HepG2 (cell line): ENCODE data around the gene CACNG4. TPM values are rescaled to one million over a fixed set of nuclear protein-coding genes. Genes with fewer than 3 reads are reported as not detected.
A peak's percentile ranks its signal among the peaks of the same experiment; 100 is the strongest.

Experiments
- ATAC-seq: fragments of 200-7000 bp; cut with Tn5 transposase; 3 replicates; pipeline ENCODE4 v1.9.1; 2020; ENCODE audit warnings: mild to moderate bottlenecking, moderate library complexity
- BruUV-seq: library from RNA; stranded (reverse); fragments of 400-500 nt; replicated peaks from 2 replicates; lab custom pipeline; 2021; lab: Mats Ljungman, UMichigan
- CTCF ChIA-PET: fragments of 300-600 bp; formaldehyde crosslinking; extraction: SDS; loops from one replicate; lab custom pipeline; 2021; ENCODE audit warnings: low total read pairs, inconsistent platforms, low intra/inter-chr PET ratio; lab: Yijun Ruan, JAX
- POLR2A ChIA-PET: fragments of 350-600 bp; sonication (Branson Sonifier 250); formaldehyde crosslinking; loops from one replicate; lab custom pipeline; 2020; ENCODE audit warnings: antibody characterized with exemption, inconsistent platforms; lab: Yijun Ruan, JAX
- DNase-seq: peaks from one replicate; pipeline ENCODE4 v3.0.0-alpha.2; 2015; ENCODE audit warnings: low spot score
- FAIRE-seq: peaks from 3 replicates; lab custom pipeline; 2011; peaks lifted over from hg19 to GRCh38; lab: Jason Lieb, UNC
- H2AFZ ChIP-seq: one replicate; pipeline ENCODE4 v1.6.1; 2011; ENCODE audit warnings: low read length, inconsistent platforms
- H3K27ac ChIP-seq: fragments of 300-600 bp; 3 replicates; pipeline ENCODE4 v1.8.0; 2011; ENCODE audit warnings: mixed run types, mild to moderate bottlenecking, mixed read lengths, low read length, inconsistent platforms; ENCODE audit not compliant: insufficient read depth; ENCODE audit errors: extremely low read length
- H3K27me3 ChIP-seq, 2 experiments: fragments of 200-600 bp in 1 of 2; 2 replicates in 1 of 2; 3 replicates in 1 of 2; pipeline versions ENCODE4 v1.6.0 to v1.8.0; 2011; ENCODE audit warnings: low read length in 2 of 2, mild to moderate bottlenecking in 2 of 2, moderate library complexity in 2 of 2, inconsistent platforms in 1 of 2; ENCODE audit not compliant: insufficient read depth in 2 of 2, control insufficient read depth in 1 of 2
- H3K36me3 ChIP-seq, 2 experiments: fragments of 200-600 bp in 1 of 2; replicated peaks in 1 of 2; 2 replicates in 1 of 2; 3 replicates in 1 of 2; pipeline versions ENCODE4 v1.5.1 to v1.8.0; 2011; ENCODE audit warnings: low read length in 2 of 2, inconsistent platforms in 1 of 2; ENCODE audit not compliant: insufficient read depth in 2 of 2, control insufficient read depth in 1 of 2
- H3K4me1 ChIP-seq: 2 replicates; pipeline ENCODE4 v1.5.1; 2012; ENCODE audit warnings: low read length, inconsistent platforms; ENCODE audit not compliant: insufficient read depth
- H3K4me2 ChIP-seq: 2 replicates; pipeline ENCODE4 v1.6.0; 2011; ENCODE audit warnings: low read depth, low read length, inconsistent platforms
- H3K4me3 ChIP-seq, 3 experiments: fragments of 200-600 bp in 1 of 3; sonication (generic), shearing (Covaris generic) in 1 of 3; replicated peaks in 1 of 3; 2 replicates each; pipeline ENCODE4 v1.5.1; 2011 to 2016; ENCODE audit warnings: low read length in 3 of 3, inconsistent platforms in 2 of 3, low read depth in 2 of 3, mild to moderate bottlenecking in 2 of 3, control low read depth in 1 of 3, mixed read lengths in 1 of 3; ENCODE audit not compliant: insufficient read depth in 1 of 3
- H3K79me2 ChIP-seq: one replicate; pipeline ENCODE4 v1.6.1; 2011; ENCODE audit warnings: low read length, inconsistent platforms; ENCODE audit not compliant: insufficient read depth
- H3K9ac ChIP-seq: 2 replicates; pipeline ENCODE4 v1.6.0; 2011; ENCODE audit warnings: mild to moderate bottlenecking, low read depth, low read length, inconsistent platforms; ENCODE audit not compliant: insufficient read depth
- H3K9me3 ChIP-seq: 2 replicates; pipeline ENCODE4 v1.5.1; 2012; ENCODE audit warnings: mild to moderate bottlenecking, low read length
- H4K20me1 ChIP-seq: 2 replicates; pipeline ENCODE4 v1.6.0; 2011; ENCODE audit warnings: inconsistent platforms, mild to moderate bottlenecking, low read length, moderate library complexity; ENCODE audit not compliant: insufficient read depth
- CEBPB ChIP-seq: IDR thresholded peaks from 2 replicates; pipeline ENCODE4 v1.6.1; 2011; ENCODE audit warnings: low read depth, low read length, improper control_type of control experiment, borderline replicate concordance
- CSRNP1 ChIP-seq: sonication (generic); formaldehyde crosslinking; IDR thresholded peaks from 2 replicates; pipeline ENCODE4 v1.8.1; 2023; ENCODE audit warnings: mild to moderate bottlenecking, missing genetic modification reagents
- FOXC1 ChIP-seq: sonication (generic); formaldehyde crosslinking; IDR thresholded peaks from 2 replicates; pipeline ENCODE4 v1.8.0; 2022; ENCODE audit warnings: mild to moderate bottlenecking, missing genetic modification reagents, borderline replicate concordance
- LRRFIP1 ChIP-seq: sonication (generic); formaldehyde crosslinking; conservative IDR thresholded peaks from 2 replicates; pipeline ENCODE4 v1.4.0; 2020; ENCODE audit warnings: missing genetic modification reagents
- MED1 ChIP-seq: sonication (generic); formaldehyde crosslinking; IDR thresholded peaks from 2 replicates; pipeline ENCODE4 v1.4.0; 2020; ENCODE audit warnings: missing genetic modification reagents
- ZNF10 ChIP-seq: sonication (generic); formaldehyde crosslinking; IDR thresholded peaks from 2 replicates; pipeline ENCODE4 v1.4.0; 2020; ENCODE audit warnings: mild to moderate bottlenecking, low read depth, missing genetic modification reagents, borderline replicate concordance
- ZNF616 ChIP-seq: sonication (generic); formaldehyde crosslinking; IDR thresholded peaks from 2 replicates; pipeline ENCODE4 v1.5.0; 2020; ENCODE audit warnings: low read depth, mild to moderate bottlenecking, missing genetic modification reagents
- WGBS: methylation state at CpG from one replicate; pipeline ENCODE4 v1.1.6; 2017; ENCODE audit warnings: low lambda C conversion rate; 5-methylcytosine and 5-hydroxymethylcytosine counted together
- in situ Hi-C: cut with HindIII; loops from 2 replicates; pipeline ENCODE4 v1.10.0; 2017; ENCODE audit warnings: low pct_unique_long_range_greater_than_20kb; ENCODE audit not compliant: extremely low pct_ligation_motif_present
- intact Hi-C: fragments of 100-400 bp; cut with micrococcal nuclease; formaldehyde crosslinking; loops from one replicate; pipeline ENCODE4 v1.10.0; 2022; ENCODE audit not compliant: unreplicated experiment
- polyA plus RNA-seq, 8 experiments: library from polyadenylated mRNA; depleted of rRNA in 3 of 8; stranded (reverse) in 7 of 8; unstranded in 1 of 8; fragments of >200 nt; fragmentation: Illumina TruSeq in 4 of 8; extraction: Trizol in 4 of 8; gene quantifications; 2 replicates each; pipeline versions ENCODE4 v1.2.1 to v1.2.3, GENCODE V29; 2011 to 2016; ENCODE audit warnings: low read depth in 4 of 8, missing spikeins in 1 of 8, mixed read lengths in 1 of 8; ENCODE audit not compliant: insufficient read depth in 1 of 8
- total RNA-seq, 5 experiments: library from RNA; depleted of rRNA; stranded (reverse); fragments of >200 nt; fragmentation: Illumina TruSeq; extraction: Trizol; gene quantifications; 2 replicates each; pipeline ENCODE4 v1.2.3, GENCODE V29; 2016; ENCODE audit warnings: low read depth in 1 of 5

The CACNG4 gene
- total and polyA plus RNA-seq, 2 of the 13 experiments (the other 11 are each of a cell fraction or from before 2014, with no cell fraction given): 0.09 TPM

GRCh38 chr17:67038861-67039365 lies 74.4 kb downstream of the CACNG4 start:
- H3K27me3 ChIP-seq: peaks cover 5 to 29% of the 10 kb centered on the region in 2 experiments; a peak in 4 of 5 replicates
- FAIRE-seq (no peak), DNase-seq (no peak), ATAC-seq (no peak)
- WGBS: 33% methylated on average over 2 of the region's 5 CpGs
- H3K9ac ChIP-seq: no peak overlapping the region
- in situ Hi-C loops: no loop called here
- H3K4me1 ChIP-seq: peaks cover 7% of the 10 kb centered on the region; the same call in 1 of the 2 replicates
- no peak overlapping the region for H3K4me2 ChIP-seq
- no peak overlapping the region for H2AFZ ChIP-seq
- TF ChIP-seq LRRFIP1: no peak
- no peak for TF ChIP-seq ZNF10 (CRISPR knock-in tag)
- TF ChIP-seq MED1: no peak
- TF ChIP-seq FOXC1 (CRISPR knock-in tag): no peak
- no peak overlapping the region for H3K27ac ChIP-seq
- no peaks in the 10 kb centered on the region for H3K79me2 ChIP-seq
- no peaks in the 10 kb centered on the region for H3K36me3 ChIP-seq
- intact Hi-C loops: no loop called here
- H3K4me3 ChIP-seq: no peak overlapping the region
- CTCF ChIA-PET: no interaction called here
- H3K9me3 ChIP-seq: no peaks in the 10 kb centered on the region
- no peaks in the 10 kb centered on the region for H4K20me1 ChIP-seq
- no TSS peak for BruUV-seq
- POLR2A ChIA-PET: no interaction called here

GRCh38 chr17:67040652-67041051 lies 76.1 kb downstream of the CACNG4 start:
- Histone ChIP-seq H3K79me2 (no peaks in the 10 kb centered on the region), H3K36me3 (no peaks in the 10 kb centered on the region), H3K27me3 (peaks cover 3 to 24% of the 10 kb centered on the region in 2 experiments; a peak in 3 of 5 replicates), H3K9ac (no peak overlapping the region), H4K20me1 (no peaks in the 10 kb centered on the region), H3K4me1 (peaks cover 7% of the 10 kb centered on the region; the same call in 1 of the 2 replicates), H2AFZ (no peak overlapping the region), H3K9me3 (no peaks in the 10 kb centered on the region), H3K27ac (no peak overlapping the region), H3K4me3 (no peak overlapping the region), H3K4me2 (no peak overlapping the region)
- DNase-seq (no peak), FAIRE-seq (no peak), ATAC-seq (no peak)
- WGBS: 63% methylated on average over 6 of the region's 6 CpGs
- TF ChIP-seq ZNF616: no peak
- TF ChIP-seq CSRNP1 (CRISPR knock-in tag): no peak
- TF ChIP-seq CEBPB: peak; percentile 77
- ChIA-PET CTCF (no interaction called here), POLR2A (no interaction called here)
- intact Hi-C loops (no loop called here), in situ Hi-C loops (no loop called here)
- BruUV-seq: no TSS peak
